B cell (primary cell): ENCODE results near the gene MZB1. TPM values are rescaled to one million over a fixed set of nuclear protein-coding genes. Genes with fewer than 3 reads are reported as not detected.

Experiments used
- ATAC-seq: fragments of 200-7000 bp; cut with Tn5 transposase; one replicate; pipeline ENCODE4 v1.10.0; 2021; ENCODE audit warnings: low read depth, mild to moderate bottlenecking, moderate number of reproducible peaks, moderate library complexity
- CTCF ChIA-PET: fragments of 350-600 bp; sonication (Branson Sonifier 250); formaldehyde crosslinking; loops from one replicate; lab custom pipeline; 2021; ENCODE audit warnings: antibody characterized with exemption, inconsistent platforms; lab: Charles Lee
- POLR2A ChIA-PET: fragments of 350-600 bp; sonication (Branson Sonifier 250); formaldehyde crosslinking; loops from one replicate; lab custom pipeline; 2021; ENCODE audit warnings: antibody characterized with exemption; lab: Charles Lee
- DNase-seq: peaks from one replicate; pipeline ENCODE4 v3.0.0; 2013
- H2AFZ ChIP-seq: 2 replicates; pipeline ENCODE4 v1.6.1; 2012; ENCODE audit warnings: mild to moderate bottlenecking, low read depth, low read length; ENCODE audit not compliant: insufficient read depth, poor library complexity, severe bottlenecking
- H3K27ac ChIP-seq, 2 donors: 1 replicate in 1 of 2; 2 replicates in 1 of 2; pipeline ENCODE4 v1.5.1; 2012 to 2013; ENCODE audit warnings: low read length in 2 of 2, mild to moderate bottlenecking in 2 of 2, moderate library complexity in 1 of 2
- H3K27me3 ChIP-seq, 4 experiments: fragments of 200-600 bp in 1 of 4; sonication (generic) in 1 of 4; replicated peaks in 1 of 4; 1 replicate in 2 of 4; 2 replicates in 2 of 4; pipeline versions ENCODE4 v1.6.1 to v1.7.0; 2013 to 2016; ENCODE audit warnings: low read length in 3 of 4, mild to moderate bottlenecking in 2 of 4, mixed read lengths in 1 of 4, moderate library complexity in 1 of 4; ENCODE audit not compliant: insufficient read depth in 4 of 4, control insufficient read depth in 3 of 4; ENCODE audit errors: control extremely low read depth in 1 of 4
- H3K36me3 ChIP-seq, 2 experiments: replicated peaks in 1 of 2; 1 replicate in 1 of 2; 2 replicates in 1 of 2; pipeline versions ENCODE4 v1.6.1 to v1.7.1; 2013; ENCODE audit warnings: low read length in 1 of 2; ENCODE audit not compliant: insufficient read depth in 2 of 2, control insufficient read depth in 1 of 2; ENCODE audit errors: control extremely low read depth in 1 of 2, extremely low read depth in 1 of 2
- H3K4me1 ChIP-seq, 2 donors: fragments of 200-600 bp in 1 of 2; sonication (generic) in 1 of 2; 1 replicate in 1 of 2; 2 replicates in 1 of 2; pipeline versions ENCODE4 v1.5.1 to v1.6.1; 2013 to 2017; ENCODE audit warnings: low read length in 2 of 2; ENCODE audit not compliant: control insufficient read depth in 2 of 2, insufficient read depth in 2 of 2
- H3K4me2 ChIP-seq: replicated peaks from 2 replicates; pipeline ENCODE3; 2012; ENCODE audit warnings: mild to moderate bottlenecking, low read depth, low read length; ENCODE audit not compliant: poor library complexity, severe bottlenecking
- H3K4me3 ChIP-seq, 5 experiments: fragments of 200-600 bp in 1 of 5; sonication (generic) in 1 of 5; 1 replicate in 3 of 5; 2 replicates in 2 of 5; pipeline versions ENCODE4 v1.5.1 to v1.7.0; 2011 to 2016; ENCODE audit warnings: low read length in 4 of 5, mild to moderate bottlenecking in 4 of 5, low read depth in 2 of 5, control low read depth in 1 of 5, moderate library complexity in 1 of 5; ENCODE audit not compliant: insufficient read depth in 1 of 5; ENCODE audit errors: control extremely low read depth in 1 of 5, extremely low read depth in 1 of 5
- H3K79me2 ChIP-seq: fragments of 200-600 bp; sonication (generic); one replicate; pipeline ENCODE4 v1.6.0; 2016; ENCODE audit warnings: low read length; ENCODE audit not compliant: control insufficient read depth, insufficient read depth
- H3K9ac ChIP-seq: fragments of 200-600 bp; sonication (generic); 2 replicates; pipeline ENCODE4 v1.6.1; 2017; ENCODE audit warnings: mild to moderate bottlenecking, low read length, moderate library complexity
- H3K9me3 ChIP-seq, 3 donors: one replicate each; pipeline versions ENCODE4 v1.6.1 to v1.7.1; 2013; ENCODE audit warnings: low read length in 2 of 3; ENCODE audit not compliant: control insufficient read depth in 2 of 3, insufficient read depth in 1 of 3; ENCODE audit errors: control extremely low read depth in 1 of 3
- H4K20me1 ChIP-seq: 2 replicates; pipeline ENCODE4 v1.6.0; 2012; ENCODE audit warnings: mild to moderate bottlenecking, low read length; ENCODE audit not compliant: insufficient read depth, control insufficient read depth, poor library complexity, severe bottlenecking
- H3K27ac Mint-ChIP-seq: one replicate; pipeline ENCODE4 v1.8.0; 2021; ENCODE audit warnings: mixed read lengths
- H3K27me3 Mint-ChIP-seq: one replicate; pipeline ENCODE4 v1.8.0; 2021; ENCODE audit warnings: mixed read lengths
- H3K4me1 Mint-ChIP-seq: one replicate; pipeline ENCODE4 v1.8.0; 2021; ENCODE audit warnings: mixed read lengths
- H3K4me3 Mint-ChIP-seq: one replicate; pipeline ENCODE4 v1.8.0; 2021; ENCODE audit warnings: mixed read lengths
- H3K9me3 Mint-ChIP-seq: one replicate; pipeline ENCODE4 v1.8.0; 2022; ENCODE audit warnings: mixed read lengths; ENCODE audit not compliant: insufficient read depth
- EZH2 ChIP-seq: IDR thresholded peaks from 2 replicates; pipeline ENCODE4 v1.6.1; 2012; ENCODE audit warnings: borderline replicate concordance, low read depth, mild to moderate bottlenecking, moderate library complexity, low read length; ENCODE audit not compliant: insufficient read depth, poor library complexity, severe bottlenecking
- WGBS: methylation state at CpG from one replicate; pipeline ENCODE4 v1.1.5; 2013; ENCODE audit warnings: missing lambda C conversion rate; ENCODE audit not compliant: insufficient coverage; 5-methylcytosine and 5-hydroxymethylcytosine counted together
- intact Hi-C: fragments of 100-400 bp; cut with micrococcal nuclease; formaldehyde crosslinking; loops from one replicate; pipeline ENCODE4 v1.10.0; 2022
- polyA plus RNA-seq: library from polyadenylated mRNA; depleted of rRNA; stranded (reverse); fragments of >200 nt; gene quantifications from 2 replicates; pipeline ENCODE4 v1.2.3, GENCODE V29; 2012
- total RNA-seq, 2 donors: library from RNA; stranded (reverse); fragments of 120-200 nt in 1 of 2; gene quantifications; 1 replicate in 1 of 2; 2 replicates in 1 of 2; pipeline versions ENCODE4 v1.2.3 to v1.2.4, GENCODE V29; 2013 to 2022
- TF ChIP-seq, protein P1 (sequence below): fragments of 200-600 bp; IDR thresholded peaks from one replicate; pipeline ENCODE4 v1.8.0; 2022; ENCODE audit warnings: antibody characterized with exemption, mild to moderate bottlenecking

The MZB1 gene
- total and polyA plus RNA-seq, 2 donors (not counting 1 experiment from before 2014, with no cell fraction given): 72.2 to 306 TPM

DNA sequence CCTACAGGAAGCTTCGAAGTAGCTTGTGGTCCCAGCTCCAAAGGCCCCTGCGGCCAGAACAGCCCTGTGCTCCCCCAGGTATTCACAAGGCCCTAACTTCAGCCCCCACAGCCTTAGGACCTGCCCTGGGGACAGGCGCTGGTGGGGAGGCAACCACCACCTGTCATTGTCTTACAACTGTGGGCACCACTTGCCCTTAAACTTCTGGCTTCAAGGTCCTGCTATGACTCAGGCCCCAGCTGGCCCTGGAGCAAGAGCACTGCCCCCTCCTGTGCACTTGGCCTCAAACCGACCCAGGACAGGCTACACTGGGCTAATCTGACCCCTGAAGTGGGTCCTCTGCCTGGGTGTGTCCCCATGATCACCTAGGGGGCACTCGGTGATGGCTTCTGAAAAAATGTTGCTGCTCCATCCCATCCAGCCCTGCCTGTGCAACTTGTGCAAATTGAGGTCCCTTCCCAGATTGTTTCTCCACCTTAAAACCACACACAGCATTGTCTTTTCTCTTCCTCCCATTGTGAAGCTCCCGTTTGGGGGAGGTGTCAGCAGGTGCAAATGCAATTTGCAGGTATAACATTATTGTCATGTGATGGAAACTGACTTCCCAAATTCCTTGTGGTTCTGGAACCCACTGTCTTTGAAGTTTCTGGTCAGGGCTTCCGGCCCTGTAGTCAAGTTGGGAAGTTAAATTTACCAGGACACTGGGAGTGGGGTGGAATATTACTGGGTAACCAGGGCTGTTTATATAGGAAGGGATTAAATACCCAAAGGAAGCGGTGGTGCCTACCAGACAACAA is 6.3 kb upstream of the MZB1 start:
- H3K4me2 ChIP-seq: no peak overlapping the region
- peaks cover 8% of the 10 kb centered on the region for H3K79me2 ChIP-seq
- H3K9me3 ChIP-seq: no peaks in the 10 kb centered on the region
- peak overlapping the region; percentile 66 for H3K4me3 Mint-ChIP-seq
- H3K27me3 Mint-ChIP-seq: no peaks in the 10 kb centered on the region
- peaks cover 17 to 30% of the 10 kb centered on the region in 2 donors for H3K4me1 ChIP-seq
- ChIA-PET POLR2A (interaction anchor here (0.7 to 1.6 kb wide), 2 partner anchors 54 to 103 kb away, joined by 3 to 4 read pairs; partner anchors contain the start of genes MATR3 and PAIP2), CTCF (interaction anchor here (1.5 to 1.9 kb wide), 3 partner anchors 15 to 117 kb away, joined by 3 to 8 read pairs (median 5); partner anchors contain the start of gene PAIP2)
- H3K27me3 ChIP-seq: no peaks in the 10 kb centered on the region
- H3K9ac ChIP-seq: no peak overlapping the region
- 86% methylated on average over 4 of the region's 8 CpGs for WGBS
- peak overlapping the region; percentile 16 for H3K27ac Mint-ChIP-seq
- TF ChIP-seq, protein P1, sequence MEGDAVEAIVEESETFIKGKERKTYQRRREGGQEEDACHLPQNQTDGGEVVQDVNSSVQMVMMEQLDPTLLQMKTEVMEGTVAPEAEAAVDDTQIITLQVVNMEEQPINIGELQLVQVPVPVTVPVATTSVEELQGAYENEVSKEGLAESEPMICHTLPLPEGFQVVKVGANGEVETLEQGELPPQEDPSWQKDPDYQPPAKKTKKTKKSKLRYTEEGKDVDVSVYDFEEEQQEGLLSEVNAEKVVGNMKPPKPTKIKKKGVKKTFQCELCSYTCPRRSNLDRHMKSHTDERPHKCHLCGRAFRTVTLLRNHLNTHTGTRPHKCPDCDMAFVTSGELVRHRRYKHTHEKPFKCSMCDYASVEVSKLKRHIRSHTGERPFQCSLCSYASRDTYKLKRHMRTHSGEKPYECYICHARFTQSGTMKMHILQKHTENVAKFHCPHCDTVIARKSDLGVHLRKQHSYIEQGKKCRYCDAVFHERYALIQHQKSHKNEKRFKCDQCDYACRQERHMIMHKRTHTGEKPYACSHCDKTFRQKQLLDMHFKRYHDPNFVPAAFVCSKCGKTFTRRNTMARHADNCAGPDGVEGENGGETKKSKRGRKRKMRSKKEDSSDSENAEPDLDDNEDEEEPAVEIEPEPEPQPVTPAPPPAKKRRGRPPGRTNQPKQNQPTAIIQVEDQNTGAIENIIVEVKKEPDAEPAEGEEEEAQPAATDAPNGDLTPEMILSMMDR: no peak
- no peak for TF ChIP-seq EZH2
- H2AFZ ChIP-seq: no peak overlapping the region
- H3K27ac ChIP-seq: no peak overlapping the region
- H3K9me3 Mint-ChIP-seq: no peaks in the 10 kb centered on the region
- ATAC-seq: no peak
- no peak overlapping the region for H3K4me3 ChIP-seq
- intact Hi-C loops: no loop called here
- H3K36me3 ChIP-seq: no peaks in the 10 kb centered on the region
- H4K20me1 ChIP-seq: peaks cover 7% of the 10 kb centered on the region
- DNase-seq: no peak
- peaks cover 15% of the 10 kb centered on the region for H3K4me1 Mint-ChIP-seq
